Epithelial cell of proximal tubule (primary cell): ENCODE results near the gene CYBC1. TPM values are rescaled to one million over a fixed set of nuclear protein-coding genes. Genes with fewer than 3 reads are reported as not detected.

Experiments
- DNase-seq: peaks from one replicate; pipeline ENCODE4 v3.0.0-alpha.2; 2011; ENCODE audit warnings: low read depth
- H3K4me3 ChIP-seq: 2 replicates; pipeline ENCODE4 v1.5.1; 2011; ENCODE audit warnings: low read depth, mild to moderate bottlenecking, low read length
- CTCF ChIP-seq: conservative IDR thresholded peaks from 2 replicates; pipeline ENCODE4 v1.5.1; 2012; ENCODE audit warnings: low read depth, mild to moderate bottlenecking, low read length
- total RNA-seq: library from RNA; depleted of rRNA; stranded (reverse); fragments of >200 nt; gene quantifications from 2 replicates; pipeline ENCODE4 v1.2.3, GENCODE V29; 2015

The CYBC1 gene
- total RNA-seq, 1 donor from 2014 or later, result 78.8 TPM

GRCh38 chr17:82477934-82478333 is 27.4 kb upstream of the CYBC1 start:
- H3K4me3 ChIP-seq, result no peak overlapping the region
- TF ChIP-seq CTCF, result no peak
- no peak for DNase-seq

GRCh38 chr17:82475458-82475857 is 24.9 kb upstream of the CYBC1 start:
- no peak overlapping the region for H3K4me3 ChIP-seq
- no peak for TF ChIP-seq CTCF
- DNase-seq, result no peak

GRCh38 chr17:82474223-82475010 is 23.9 kb upstream of the CYBC1 start:
- no peak for DNase-seq
- TF ChIP-seq CTCF, result no peak
- no peak overlapping the region for H3K4me3 ChIP-seq

GRCh38 chr17:82470065-82470464 is 19.5 kb upstream of the CYBC1 start:
- DNase-seq, result no peak
- no peak overlapping the region for H3K4me3 ChIP-seq
- TF ChIP-seq CTCF, result no peak

GRCh38 chr17:82468692-82469091 is 18.1 kb upstream of the CYBC1 start:
- no peak for TF ChIP-seq CTCF
- H3K4me3 ChIP-seq, result no peak overlapping the region
- no peak for DNase-seq

GRCh38 chr17:82465023-82465603 is 14.6 kb upstream of the CYBC1 start:
- no peak overlapping the region for H3K4me3 ChIP-seq
- DNase-seq, result no peak
- TF ChIP-seq CTCF, result no peak

- TF ChIP-seq CTCF, result no peak
- DNase-seq, result no peak
- H3K4me3 ChIP-seq, result no peak overlapping the region
These were observed 14.0 kb upstream of the CYBC1 start for GRCh38 chr17:82464567-82464929.
